ENCODE results near the gene RPS21. TPM values are rescaled to one million over a fixed set of nuclear protein-coding genes. Genes with fewer than 3 reads are reported as not detected.

RPS21 gene
- total RNA-seq, 2 experiments from 2014 or later, result 2,995 to 3,072 TPM

DNA sequence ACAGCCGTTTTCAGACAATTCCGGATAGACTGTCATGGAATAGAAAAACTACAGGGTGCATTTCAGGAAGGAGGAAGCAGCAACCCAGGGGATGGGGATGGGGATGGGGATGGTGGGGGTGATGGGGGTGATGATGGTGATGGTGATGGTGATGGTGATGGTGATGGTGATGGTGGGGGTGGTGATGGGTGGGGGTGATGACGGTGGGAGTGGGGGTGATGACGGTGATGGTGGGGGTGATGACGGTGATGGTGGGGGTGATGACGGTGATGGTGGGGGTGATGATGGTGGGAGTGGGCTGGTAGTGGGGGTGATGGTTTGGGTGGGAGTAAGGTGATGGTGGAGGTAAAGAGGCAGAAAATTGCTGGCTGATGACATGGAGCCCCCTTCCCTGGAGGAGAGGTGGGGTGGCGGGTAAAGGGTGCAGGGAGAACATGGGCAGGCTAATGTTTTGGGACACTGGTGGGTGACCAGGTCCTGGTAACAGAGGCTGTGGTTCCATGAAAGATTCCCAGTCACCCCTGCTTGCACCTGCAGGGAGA, 37.3 kb upstream of the RPS21 start:
- H3K9me3 Mint-ChIP-seq, result peaks cover 6% of the 10 kb centered on the region
- no peak overlapping the region for H3K27ac Mint-ChIP-seq
- no peak overlapping the region for H3K4me3 Mint-ChIP-seq
- no peaks in the 10 kb centered on the region for H3K27me3 Mint-ChIP-seq (ENCODE audit: low read depth)
- CTCF ChIA-PET, result no interaction called here
- intact Hi-C loops (cut with micrococcal nuclease), result no loop called here
- DNase-seq, result no peak
- H3K36me3 Mint-ChIP-seq (ENCODE audit: low read depth), result no peaks in the 10 kb centered on the region
- H3K4me1 Mint-ChIP-seq (ENCODE audit: low read depth), result no peaks in the 10 kb centered on the region

DNA sequence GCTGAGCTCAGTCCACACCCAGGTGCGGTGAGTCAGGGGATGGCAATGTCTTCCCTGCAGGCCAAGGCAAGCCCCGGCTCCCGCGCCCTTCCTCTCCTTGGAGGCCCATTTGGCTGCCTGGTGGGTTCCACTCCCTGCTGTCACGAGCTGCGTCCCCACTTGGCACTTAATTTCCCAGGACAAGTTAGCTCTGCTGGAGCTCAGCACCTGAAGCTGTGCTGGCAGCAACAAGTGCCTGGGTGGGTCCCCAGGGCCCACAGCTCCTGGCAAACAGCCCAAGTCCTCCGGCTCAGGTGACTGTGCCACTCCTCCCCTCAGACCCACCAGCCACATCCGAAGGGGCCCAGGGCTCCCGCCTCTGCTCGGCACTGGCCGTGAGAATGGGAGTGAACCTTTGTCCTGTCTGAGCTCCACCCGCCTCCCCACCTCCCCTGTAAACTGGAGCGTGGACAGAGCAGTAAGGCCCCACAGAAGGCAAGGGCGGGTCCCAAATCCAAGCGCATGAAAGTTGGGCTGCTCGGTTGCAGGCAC, 36.7 kb upstream of the RPS21 start:
- Mint-ChIP-seq H3K27me3 (ENCODE audit: low read depth) (no peaks in the 10 kb centered on the region), H3K4me3 (no peak overlapping the region), H3K4me1 (ENCODE audit: low read depth) (no peaks in the 10 kb centered on the region), H3K36me3 (ENCODE audit: low read depth) (no peaks in the 10 kb centered on the region), H3K27ac (no peak overlapping the region), H3K9me3 (peaks cover 6% of the 10 kb centered on the region)
- intact Hi-C loops (cut with micrococcal nuclease), result no loop called here
- CTCF ChIA-PET, result no interaction called here
- DNase-seq, result no peak

DNA sequence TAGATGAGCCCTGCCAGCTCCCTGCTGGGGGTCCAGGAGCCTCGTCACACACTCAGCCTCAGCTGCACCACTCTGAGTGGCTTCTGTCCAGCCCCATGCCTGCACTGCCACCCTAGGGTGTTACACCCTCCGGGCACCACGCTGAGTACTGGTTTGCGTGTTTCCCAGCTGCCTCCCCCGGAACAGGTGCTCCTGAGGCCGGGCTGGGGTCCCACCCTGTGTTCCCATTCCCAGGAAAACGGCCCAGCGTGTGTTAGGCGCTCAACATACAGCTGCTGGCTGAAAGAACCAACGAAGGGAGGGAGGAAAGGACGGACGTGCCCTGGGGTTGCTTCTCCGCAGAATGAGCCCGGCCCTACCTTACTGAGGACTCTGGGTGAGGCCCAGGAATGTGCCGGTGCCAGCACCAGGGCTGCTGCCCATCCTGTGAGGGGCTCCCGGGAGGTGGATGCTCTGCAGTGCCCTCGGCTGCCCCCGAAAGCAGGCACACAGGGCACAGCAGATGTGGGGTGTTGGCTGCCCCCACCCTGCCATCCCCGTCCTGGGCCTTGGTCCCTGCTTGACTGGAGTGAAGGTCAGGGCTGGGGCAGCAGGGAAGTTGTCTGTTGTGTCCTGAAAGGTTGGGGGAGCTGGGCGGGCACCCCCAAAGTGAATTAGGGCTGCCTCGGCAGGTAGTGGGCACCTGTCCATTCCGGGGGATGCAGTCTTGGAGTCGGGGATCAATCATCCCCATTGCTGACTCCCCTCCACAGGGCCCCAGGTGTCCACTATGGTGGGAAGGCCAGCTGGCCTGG, 36.1 kb upstream of the RPS21 start:
- no peaks in the 10 kb centered on the region for H3K36me3 Mint-ChIP-seq (ENCODE audit: low read depth)

DNA sequence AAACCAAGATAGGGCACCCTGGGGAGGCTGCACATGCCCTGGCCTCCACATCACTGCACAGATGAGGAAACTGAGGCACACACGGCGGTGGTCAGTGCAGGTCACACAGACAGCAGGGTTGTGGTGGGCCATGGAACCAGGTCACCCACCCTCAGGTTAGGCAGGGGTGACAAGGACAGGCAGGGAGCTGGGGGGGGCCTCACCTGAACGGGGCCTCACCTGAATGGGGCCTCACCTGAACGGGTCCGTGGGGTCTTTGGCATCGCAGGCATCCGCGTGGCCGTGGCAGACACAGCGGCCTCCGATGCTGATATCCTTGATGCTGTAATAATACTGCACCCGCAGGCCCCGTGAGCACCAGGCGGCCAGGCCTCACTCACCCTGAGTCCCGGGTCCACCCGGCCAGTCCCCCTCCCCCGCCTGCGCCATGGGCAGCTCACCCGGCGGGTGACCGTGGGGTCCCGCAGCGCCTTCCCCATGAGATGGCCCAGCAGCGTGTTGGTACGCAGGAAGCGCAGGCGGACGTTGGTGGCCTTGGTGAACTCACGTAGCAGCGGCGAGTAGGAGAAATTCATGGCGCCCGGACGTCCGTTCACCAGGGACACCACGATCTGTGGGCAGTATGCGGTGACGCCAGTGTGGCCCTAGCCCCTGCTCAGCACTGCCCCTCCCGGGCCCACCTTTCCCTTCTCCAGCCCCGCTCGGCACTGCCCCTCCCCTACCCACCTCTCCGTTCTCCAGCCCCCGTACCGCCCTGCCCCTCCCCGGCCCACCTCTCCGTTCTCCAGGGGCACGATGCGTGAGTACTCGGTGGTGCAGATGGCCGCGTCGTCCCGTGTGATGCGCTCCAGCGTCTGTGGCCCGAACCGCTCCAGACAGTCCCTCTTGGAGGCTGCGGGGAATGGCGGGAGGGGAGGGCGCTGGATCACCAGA, 35.2 kb upstream of the RPS21 start:
- H3K4me1 Mint-ChIP-seq (ENCODE audit: low read depth), result no peaks in the 10 kb centered on the region
- DNase-seq, result no peak
- H3K27ac Mint-ChIP-seq, result no peak overlapping the region
- intact Hi-C loops (cut with micrococcal nuclease), result no loop called here
- CTCF ChIA-PET, result no interaction called here
- peaks cover 1% of the 10 kb centered on the region for H3K27me3 Mint-ChIP-seq (ENCODE audit: low read depth)
- H3K4me3 Mint-ChIP-seq, result no peak overlapping the region
- no peaks in the 10 kb centered on the region for H3K36me3 Mint-ChIP-seq (ENCODE audit: low read depth)
- peaks cover 6% of the 10 kb centered on the region for H3K9me3 Mint-ChIP-seq

More for the DNA sequence above, 36.1 kb upstream of the RPS21 start:
- no peak overlapping the region for H3K27ac Mint-ChIP-seq
- no peaks in the 10 kb centered on the region for H3K27me3 Mint-ChIP-seq (ENCODE audit: low read depth)
- H3K4me3 Mint-ChIP-seq, result no peak overlapping the region
- no peaks in the 10 kb centered on the region for H3K4me1 Mint-ChIP-seq (ENCODE audit: low read depth)
- no peak for DNase-seq
- peaks cover 6% of the 10 kb centered on the region for H3K9me3 Mint-ChIP-seq
- intact Hi-C loops (cut with micrococcal nuclease), result no loop called here
- CTCF ChIA-PET, result no interaction called here

DNA sequence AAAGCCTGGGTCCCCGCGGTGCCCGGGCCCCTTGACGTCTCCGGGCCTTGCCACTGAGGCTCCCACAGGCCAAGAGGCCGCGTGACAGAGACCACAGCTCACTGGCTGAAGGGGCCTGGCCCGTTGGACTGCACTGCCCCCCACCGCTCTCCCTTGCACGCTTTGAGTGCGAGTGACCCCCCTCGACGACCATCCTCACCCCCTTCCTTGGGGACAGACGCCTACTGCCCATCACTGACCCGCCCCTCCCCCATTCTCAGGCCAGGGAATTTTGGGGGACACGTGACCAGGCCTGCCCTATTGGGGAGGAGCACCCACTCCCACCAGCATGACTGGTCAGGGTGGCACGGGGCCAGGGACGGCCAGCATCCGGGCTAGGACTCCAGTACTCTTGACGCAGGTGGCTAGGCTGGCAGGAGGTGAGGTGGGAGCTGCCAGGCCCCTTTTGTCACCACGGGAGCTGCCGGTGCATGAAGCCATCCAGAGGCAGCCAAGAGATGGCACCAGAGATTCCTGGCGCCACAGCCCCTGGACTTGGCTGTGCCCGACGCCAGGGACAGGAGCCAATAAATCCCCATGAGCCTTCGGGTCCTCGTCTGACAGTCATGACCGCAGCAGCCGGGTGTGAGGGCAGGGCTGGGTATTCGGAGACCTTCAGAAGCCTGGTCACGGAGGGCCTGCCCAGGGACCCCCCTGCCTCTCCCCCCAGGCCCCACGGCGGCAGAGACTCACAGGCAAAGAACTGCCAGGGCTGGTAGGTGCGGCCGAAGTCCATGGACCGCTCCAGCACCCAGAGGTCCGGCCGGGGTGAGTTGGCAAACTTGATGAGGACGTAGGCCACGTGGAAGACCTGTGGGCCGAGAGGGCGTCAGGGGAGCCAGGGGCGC, 34.3 kb upstream of the RPS21 start:
- H3K36me3 Mint-ChIP-seq (ENCODE audit: low read depth), result no peaks in the 10 kb centered on the region
- no peak overlapping the region for H3K4me3 Mint-ChIP-seq
- no peak overlapping the region for H3K27ac Mint-ChIP-seq
- peaks cover 6% of the 10 kb centered on the region for H3K9me3 Mint-ChIP-seq
- intact Hi-C loops (cut with micrococcal nuclease), result no loop called here
- DNase-seq, result no peak
- no peaks in the 10 kb centered on the region for H3K4me1 Mint-ChIP-seq (ENCODE audit: low read depth)
- CTCF ChIA-PET, result no interaction called here
- peaks cover 3% of the 10 kb centered on the region for H3K27me3 Mint-ChIP-seq (ENCODE audit: low read depth)

DNA sequence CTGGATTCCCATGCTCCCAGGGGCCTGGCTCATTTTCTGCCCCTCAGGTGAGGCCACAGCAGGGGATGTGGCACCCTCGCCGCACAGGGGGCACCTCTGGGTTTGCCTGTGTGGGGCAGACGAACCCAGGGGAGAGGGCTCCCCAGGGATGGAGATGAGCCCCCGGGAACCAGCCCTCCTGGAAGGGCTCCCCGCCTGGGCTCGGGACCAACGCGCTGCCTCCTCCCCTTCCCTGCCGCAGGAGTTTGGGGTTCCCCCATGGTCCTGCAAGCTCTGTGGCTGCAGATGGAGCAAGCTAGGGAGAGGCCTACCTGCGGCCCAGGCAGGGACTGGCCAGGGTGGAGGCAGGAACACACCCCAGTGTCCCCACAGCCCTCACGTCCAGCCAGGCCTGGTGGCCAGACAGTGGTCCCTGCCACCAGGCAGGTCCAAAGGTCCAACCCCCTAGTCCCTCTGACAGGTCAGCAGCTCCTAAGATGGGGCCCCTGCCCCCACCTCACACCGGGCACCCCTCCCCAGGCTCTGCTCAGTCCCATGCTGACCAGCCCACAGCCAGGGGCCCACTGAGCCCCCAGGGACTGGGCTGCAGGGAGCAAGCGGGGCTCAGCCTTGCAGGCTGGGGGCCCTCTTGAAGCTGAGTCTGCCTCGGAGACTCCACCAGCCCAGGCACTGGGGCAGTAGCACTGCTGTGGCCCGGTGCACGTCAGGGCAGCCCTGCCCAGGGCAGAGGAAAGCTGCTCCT, 33.4 kb upstream of the RPS21 start:
- no peak for DNase-seq
- Mint-ChIP-seq H3K4me3 (no peak overlapping the region), H3K9me3 (peaks cover 6% of the 10 kb centered on the region), H3K27ac (no peak overlapping the region), H3K4me1 (ENCODE audit: low read depth) (no peaks in the 10 kb centered on the region), H3K36me3 (ENCODE audit: low read depth) (no peaks in the 10 kb centered on the region), H3K27me3 (ENCODE audit: low read depth) (peaks cover 3% of the 10 kb centered on the region)
- CTCF ChIA-PET, result no interaction called here
- intact Hi-C loops (cut with micrococcal nuclease), result no loop called here

DNA sequence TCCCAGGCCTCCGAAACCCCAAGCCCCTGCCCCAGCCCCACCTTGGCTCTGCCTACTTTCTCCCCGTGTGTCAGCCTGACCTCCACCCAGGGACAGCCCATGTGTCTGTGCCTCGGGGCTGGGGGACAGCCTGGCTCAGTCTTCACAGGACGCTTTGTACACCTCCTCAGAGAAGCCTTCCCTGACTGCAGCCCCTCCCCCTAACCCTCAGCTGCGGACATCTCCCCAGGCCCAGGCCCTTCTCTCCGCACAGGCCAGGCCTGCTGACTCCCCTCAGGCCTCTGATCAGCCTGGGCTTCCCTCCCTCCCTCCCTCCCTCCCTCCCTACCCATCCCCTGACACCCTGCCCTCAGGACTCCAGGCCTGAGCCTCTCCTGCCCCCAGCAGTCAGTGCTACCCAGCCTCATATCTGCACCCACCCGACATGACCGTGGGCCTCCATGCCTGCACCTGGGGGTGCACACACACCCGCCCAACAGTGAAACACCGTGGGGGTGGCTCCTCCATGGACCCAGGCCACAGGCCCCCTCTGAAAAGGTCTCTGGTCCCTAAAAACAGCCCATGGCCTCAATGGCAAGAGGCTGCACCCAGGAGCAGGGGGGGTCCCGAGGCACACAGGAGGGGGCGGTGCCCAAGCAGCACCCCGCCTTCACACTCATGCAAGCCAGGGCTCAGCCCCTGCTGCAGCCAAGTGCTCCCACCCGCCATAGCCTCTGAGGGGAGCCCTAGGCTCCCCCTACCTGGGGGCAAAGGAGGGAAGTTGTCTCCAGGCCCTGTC, 32.7 kb upstream of the RPS21 start:
- Mint-ChIP-seq H3K27ac (no peak overlapping the region), H3K4me3 (no peak overlapping the region), H3K4me1 (ENCODE audit: low read depth) (no peaks in the 10 kb centered on the region), H3K9me3 (peaks cover 2% of the 10 kb centered on the region), H3K36me3 (ENCODE audit: low read depth) (no peaks in the 10 kb centered on the region), H3K27me3 (ENCODE audit: low read depth) (peaks cover 3% of the 10 kb centered on the region)
- DNase-seq, result no peak
- CTCF ChIA-PET, result no interaction called here
- intact Hi-C loops (cut with micrococcal nuclease), result no loop called here

DNA sequence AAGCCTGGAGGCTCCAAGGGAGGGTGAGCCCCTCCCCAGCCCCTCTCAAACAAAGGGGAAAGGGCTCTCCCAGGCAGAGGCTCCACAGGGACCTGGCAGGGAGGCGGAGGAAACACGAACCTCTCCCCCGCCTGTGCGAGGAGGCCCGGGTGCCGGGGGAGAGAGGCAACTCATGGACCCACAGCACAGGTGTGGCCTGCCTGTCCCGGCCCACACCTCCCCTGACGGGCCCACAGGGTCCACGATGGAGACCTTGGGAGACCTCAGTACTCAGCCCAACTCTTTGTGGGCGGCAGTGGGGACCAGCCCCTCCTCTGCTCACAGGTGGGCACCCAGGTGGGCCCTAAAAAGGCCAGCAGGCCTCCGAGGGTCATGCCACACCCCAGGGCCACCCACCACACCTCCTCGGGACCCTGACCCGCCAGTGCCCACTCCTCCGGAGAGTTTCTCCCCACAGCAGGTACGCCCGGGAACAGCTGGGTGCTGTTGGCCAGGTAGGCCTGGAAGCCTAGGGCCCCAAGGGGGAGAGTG, 32.0 kb upstream of the RPS21 start:
- Mint-ChIP-seq H3K9me3 (no peaks in the 10 kb centered on the region), H3K36me3 (ENCODE audit: low read depth) (no peaks in the 10 kb centered on the region), H3K27ac (no peak overlapping the region), H3K4me3 (no peak overlapping the region), H3K27me3 (ENCODE audit: low read depth) (peaks cover 3% of the 10 kb centered on the region), H3K4me1 (ENCODE audit: low read depth) (no peaks in the 10 kb centered on the region)
- no peak for DNase-seq
- intact Hi-C loops (cut with micrococcal nuclease), result no loop called here
- CTCF ChIA-PET, result no interaction called here

DNA sequence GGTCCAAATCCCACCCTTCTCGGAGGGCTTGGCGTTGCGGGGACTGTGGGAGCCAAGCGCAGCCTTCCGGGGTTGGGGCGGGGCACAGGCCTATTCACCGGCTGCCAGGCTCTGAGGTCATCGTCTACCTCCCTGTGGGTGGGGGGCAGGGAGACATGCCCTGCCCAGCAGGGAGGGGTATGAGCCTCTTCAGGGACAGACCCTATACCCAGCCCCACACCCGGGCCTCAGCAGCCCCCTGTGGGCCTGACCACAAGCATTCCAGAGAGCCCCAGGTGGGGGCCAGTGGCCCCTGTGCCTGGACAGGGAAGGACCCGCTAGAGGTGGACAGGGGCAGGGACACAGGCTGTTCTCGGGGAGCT, 31.4 kb upstream of the RPS21 start:
- Mint-ChIP-seq H3K9me3 (no peaks in the 10 kb centered on the region), H3K4me3 (no peak overlapping the region), H3K36me3 (ENCODE audit: low read depth) (no peaks in the 10 kb centered on the region), H3K27ac (no peak overlapping the region), H3K27me3 (ENCODE audit: low read depth) (peaks cover 3% of the 10 kb centered on the region), H3K4me1 (ENCODE audit: low read depth) (no peaks in the 10 kb centered on the region)
- DNase-seq, result no peak
- CTCF ChIA-PET, result interaction anchor here (0.6 kb wide), 1 partner anchor 29 kb away, joined by 3 read pairs; no protein-coding TSS in a partner anchor
- intact Hi-C loops (cut with micrococcal nuclease), result no loop called here

DNA sequence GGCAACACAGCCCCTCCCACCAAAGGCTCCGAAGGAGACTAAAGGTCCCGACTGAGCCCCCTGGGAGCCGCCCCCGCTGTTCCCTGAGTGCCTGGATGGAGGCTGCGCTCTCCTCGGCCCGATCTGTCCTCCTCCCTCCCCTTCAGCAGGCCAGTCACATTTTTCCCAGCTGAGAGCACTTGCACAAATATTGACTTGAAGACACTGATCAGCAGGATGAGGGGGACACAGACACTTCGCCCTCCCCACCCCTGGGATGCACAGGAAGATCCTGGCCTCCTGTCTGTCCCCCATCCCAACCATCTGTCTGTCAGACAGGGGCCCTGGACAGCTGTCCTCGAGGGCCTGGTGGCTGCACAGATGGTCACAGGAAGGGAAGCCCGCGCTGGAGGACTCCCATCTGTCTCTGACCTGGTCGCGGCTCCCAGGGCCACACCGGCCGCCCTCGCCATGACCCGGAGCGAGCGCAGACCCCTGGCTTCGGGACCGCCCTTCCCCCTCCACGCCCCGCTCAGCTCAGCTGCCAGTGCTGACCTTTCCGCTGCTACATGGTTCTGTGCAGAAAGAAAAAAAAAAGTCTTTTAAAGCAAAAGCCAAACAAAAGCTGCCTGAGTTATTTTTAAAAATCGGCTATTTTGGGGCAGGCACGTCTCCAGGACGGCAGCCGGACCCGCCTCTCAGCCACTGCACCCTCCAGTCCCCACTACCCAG, 30.9 kb upstream of the RPS21 start:
- DNase-seq, result no peak
- Mint-ChIP-seq H3K27me3 (ENCODE audit: low read depth) (peaks cover 3% of the 10 kb centered on the region), H3K4me3 (no peak overlapping the region), H3K27ac (no peak overlapping the region), H3K36me3 (ENCODE audit: low read depth) (no peaks in the 10 kb centered on the region), H3K9me3 (no peaks in the 10 kb centered on the region), H3K4me1 (ENCODE audit: low read depth) (no peaks in the 10 kb centered on the region)
- CTCF ChIA-PET, result interaction anchor here (0.6 kb wide), 1 partner anchor 28 kb away, joined by 3 read pairs; no protein-coding TSS in a partner anchor
- intact Hi-C loops (cut with micrococcal nuclease), result no loop called here
